WTC11 (cell line): ENCODE data around the gene NDOR1. TPM values are rescaled to one million over a fixed set of nuclear protein-coding genes. Genes with fewer than 3 reads are reported as not detected.
A peak's percentile ranks its signal among the peaks of the same experiment; 100 is the strongest.

ENCODE experiments used
- AR ChIP-seq: fragments of 250-450 bp; sonication (Bioruptor Pico); IDR thresholded peaks from 2 replicates; pipeline ENCODE4 v1.9.0; 2021; ENCODE audit warnings: mild to moderate bottlenecking
- ATF1 ChIP-seq: sonication (generic); formaldehyde crosslinking; IDR thresholded peaks from 2 replicates; pipeline ENCODE4 v1.8.1; 2023; ENCODE audit warnings: mild to moderate bottlenecking, moderate library complexity, missing genetic modification reagents
- ATF2 ChIP-seq: sonication (generic); formaldehyde crosslinking; IDR thresholded peaks from 2 replicates; pipeline ENCODE4 v1.8.1; 2022; ENCODE audit warnings: low read depth, missing genetic modification reagents, borderline replicate concordance
- ATF3 ChIP-seq: sonication (generic); formaldehyde crosslinking; conservative IDR thresholded peaks from 2 replicates; pipeline ENCODE4 v1.8.1; 2022; ENCODE audit warnings: mild to moderate bottlenecking, missing genetic modification reagents
- CBFB ChIP-seq: sonication (generic); formaldehyde crosslinking; IDR thresholded peaks from 2 replicates; pipeline ENCODE4 v1.8.1; 2022; ENCODE audit warnings: mild to moderate bottlenecking, low read depth, missing genetic modification reagents
- CREB1 ChIP-seq: sonication (generic); formaldehyde crosslinking; IDR thresholded peaks from 2 replicates; pipeline ENCODE4 v1.8.0; 2023; ENCODE audit warnings: mild to moderate bottlenecking, missing genetic modification reagents
- CREM ChIP-seq: sonication (generic); formaldehyde crosslinking; IDR thresholded peaks from 2 replicates; pipeline ENCODE4 v1.8.1; 2022; ENCODE audit warnings: mild to moderate bottlenecking, missing genetic modification reagents, moderate library complexity
- CTCF ChIP-seq: fragments of 200-600 bp; IDR thresholded peaks from 2 replicates; pipeline ENCODE4 v1.8.0; 2022; ENCODE audit warnings: antibody characterized with exemption
- EMX1 ChIP-seq: fragments of 250-450 bp; sonication (Bioruptor Pico); IDR thresholded peaks from 2 replicates; pipeline ENCODE4 v1.8.0; 2021; ENCODE audit warnings: mild to moderate bottlenecking
- ESRRA ChIP-seq: sonication (generic); formaldehyde crosslinking; IDR thresholded peaks from 2 replicates; pipeline ENCODE4 v1.8.1; 2022; ENCODE audit warnings: mild to moderate bottlenecking, missing genetic modification reagents, borderline replicate concordance
- FOXJ3 ChIP-seq: sonication (generic); formaldehyde crosslinking; IDR thresholded peaks from 2 replicates; pipeline ENCODE4 v1.9.0; 2021; ENCODE audit warnings: missing genetic modification reagents, mild to moderate bottlenecking, borderline replicate concordance
- FOXK1 ChIP-seq: sonication (generic); formaldehyde crosslinking; IDR thresholded peaks from 2 replicates; pipeline ENCODE4 v1.8.0; 2022; ENCODE audit warnings: mild to moderate bottlenecking, moderate library complexity, missing genetic modification reagents
- FOXP1 ChIP-seq: sonication (generic); formaldehyde crosslinking; IDR thresholded peaks from 2 replicates; pipeline ENCODE4 v1.8.0; 2022; ENCODE audit warnings: missing genetic modification reagents, mild to moderate bottlenecking, moderate library complexity, borderline replicate concordance
- GRHL2 ChIP-seq: fragments of 250-450 bp; sonication (Bioruptor Pico); IDR thresholded peaks from 2 replicates; pipeline ENCODE4 v1.8.0; 2022; ENCODE audit warnings: mild to moderate bottlenecking, moderate library complexity; ENCODE audit not compliant: insufficient replicate concordance, severe bottlenecking
- IRF2 ChIP-seq: sonication (generic); formaldehyde crosslinking; IDR thresholded peaks from 2 replicates; pipeline ENCODE4 v1.8.0; 2022; ENCODE audit warnings: low read depth, missing genetic modification reagents, borderline replicate concordance
- JAZF1 ChIP-seq: fragments of 250-450 bp; sonication (Bioruptor Pico); IDR thresholded peaks from 2 replicates; pipeline ENCODE4 v1.9.0; 2021; ENCODE audit warnings: moderate library complexity, mild to moderate bottlenecking, inconsistent platforms
- MAX ChIP-seq: sonication (generic); formaldehyde crosslinking; IDR thresholded peaks from 2 replicates; pipeline ENCODE4 v1.8.0; 2022; ENCODE audit warnings: mild to moderate bottlenecking, missing genetic modification reagents
- NFE2L1 ChIP-seq: sonication (generic); formaldehyde crosslinking; IDR thresholded peaks from 2 replicates; pipeline ENCODE4 v1.8.1; 2023; ENCODE audit warnings: missing genetic modification reagents
- NR1H2 ChIP-seq: sonication (generic); formaldehyde crosslinking; IDR thresholded peaks from 2 replicates; pipeline ENCODE4 v1.9.0; 2021; ENCODE audit warnings: mild to moderate bottlenecking, moderate library complexity, missing genetic modification reagents
- OVOL2 ChIP-seq: fragments of 250-450 bp; sonication (Bioruptor Pico); IDR thresholded peaks from 2 replicates; pipeline ENCODE4 v1.9.0; 2021; ENCODE audit warnings: mild to moderate bottlenecking, borderline replicate concordance
- RORB ChIP-seq: fragments of 250-450 bp; sonication (Bioruptor Pico); IDR thresholded peaks from 2 replicates; pipeline ENCODE4 v1.9.0; 2021; ENCODE audit warnings: mild to moderate bottlenecking
- SMAD4 ChIP-seq: sonication (generic); formaldehyde crosslinking; IDR thresholded peaks from 2 replicates; pipeline ENCODE4 v1.8.0; 2022; ENCODE audit warnings: mild to moderate bottlenecking, missing genetic modification reagents
- STAT6 ChIP-seq: sonication (generic); formaldehyde crosslinking; conservative IDR thresholded peaks from 2 replicates; pipeline ENCODE4 v1.8.1; 2023; ENCODE audit warnings: mild to moderate bottlenecking, low read depth, missing genetic modification reagents, moderate library complexity
- ZNF121 ChIP-seq: sonication (generic); formaldehyde crosslinking; IDR thresholded peaks from 2 replicates; pipeline ENCODE4 v1.8.0; 2023; ENCODE audit warnings: missing genetic modification reagents
- ZNF219 ChIP-seq: sonication (generic); formaldehyde crosslinking; IDR thresholded peaks from 2 replicates; pipeline ENCODE4 v1.8.0; 2023; ENCODE audit warnings: missing genetic modification reagents, mild to moderate bottlenecking, borderline replicate concordance
- ZNF263 ChIP-seq: sonication (generic); formaldehyde crosslinking; IDR thresholded peaks from 2 replicates; pipeline ENCODE4 v1.8.1; 2022; ENCODE audit warnings: low read depth, mild to moderate bottlenecking, moderate library complexity, missing genetic modification reagents
- ZNF317 ChIP-seq: sonication (generic); formaldehyde crosslinking; IDR thresholded peaks from 2 replicates; pipeline ENCODE4 v1.8.1; 2023; ENCODE audit warnings: low read depth, mild to moderate bottlenecking, moderate library complexity, missing genetic modification reagents, borderline replicate concordance
- ZNF396 ChIP-seq: fragments of 250-450 bp; sonication (Bioruptor Pico); IDR thresholded peaks from 2 replicates; pipeline ENCODE4 v1.8.0; 2021; ENCODE audit warnings: mild to moderate bottlenecking, moderate library complexity, borderline replicate concordance
- ZNF423 ChIP-seq: fragments of 250-450 bp; sonication (Bioruptor Pico); IDR thresholded peaks from 2 replicates; pipeline ENCODE4 v2.1.2; 2022; ENCODE audit warnings: mild to moderate bottlenecking, moderate library complexity
- ZSCAN18 ChIP-seq: fragments of 250-450 bp; sonication (Bioruptor Pico); IDR thresholded peaks from 2 replicates; pipeline ENCODE4 v2.1.2; 2022; ENCODE audit warnings: mild to moderate bottlenecking, moderate library complexity
- total RNA-seq: library from RNA; stranded (reverse); gene quantifications from 3 replicates; pipeline ENCODE4 v1.2.3, GENCODE V29; 2021

The NDOR1 gene
- total RNA-seq, 1 experiment from 2014 or later = 49.0 TPM

- TF ChIP-seq ZNF317 (0 out of 2 replicates have a peak, but pooled peaks have one; percentile 36), AR (CRISPR knock-in tag) (no peak), ZSCAN18 (CRISPR knock-in tag) (no peak), NR1H2 (CRISPR knock-in tag) (no peak), SMAD4 (CRISPR knock-in tag) (no peak), CREB1 (CRISPR knock-in tag) (no peak), ESRRA (CRISPR knock-in tag) (peak; percentile 76; the same call in 1 of the 2 replicates), ZNF423 (CRISPR knock-in tag) (no peak), JAZF1 (CRISPR knock-in tag) (no peak), CTCF (no peak), RORB (CRISPR knock-in tag) (no peak), ZNF396 (CRISPR knock-in tag) (no peak), CBFB (CRISPR knock-in tag) (0 out of 2 replicates have a peak, but pooled peaks have one; percentile 63), ATF3 (CRISPR knock-in tag) (no peak), OVOL2 (CRISPR knock-in tag) (no peak), EMX1 (no peak), IRF2 (no peak), GRHL2 (no peak), FOXP1 (CRISPR knock-in tag) (peak; percentile 87; the same call in 1 of the 2 replicates), FOXJ3 (no peak), ATF1 (CRISPR knock-in tag) (peak; percentile 76; the same call in 1 of the 2 replicates), NFE2L1 (CRISPR knock-in tag) (0 out of 2 replicates have a peak, but pooled peaks have one; percentile 14), ZNF121 (CRISPR knock-in tag) (no peak), STAT6 (CRISPR knock-in tag) (no peak), ZNF219 (CRISPR knock-in tag) (peak; percentile 75; the same call in 1 of the 2 replicates), ZNF263 (CRISPR knock-in tag) (peak; percentile 37; the same call in 1 of the 2 replicates), ATF2 (CRISPR knock-in tag) (no peak), FOXK1 (peak; percentile 34; the same call in 1 of the 2 replicates), MAX (CRISPR knock-in tag) (peak; percentile 84), CREM (CRISPR knock-in tag) (peak; percentile 78; the same call in 1 of the 2 replicates)
Measured at GRCh38 chr9:137240318-137240840, 34.9 kb downstream of the NDOR1 start (continued).
